HEK293 (cell line): ENCODE results near the gene C17orf100.

ENCODE experiments used
- BCL6B ChIP-seq: fragments of 450-650 bp; formaldehyde crosslinking; IDR thresholded peaks from 2 replicates; pipeline ENCODE4 v1.5.1; 2017; ENCODE audit warnings: missing biosample characterization, missing genetic modification characterization
- GLI2 ChIP-seq: fragments of 450-650 bp; formaldehyde crosslinking; IDR thresholded peaks from 2 replicates; pipeline ENCODE4; 2017; ENCODE audit warnings: missing biosample characterization, missing genetic modification characterization, low read depth, borderline replicate concordance
- RBAK ChIP-seq: fragments of 450-650 bp; formaldehyde crosslinking; IDR thresholded peaks from 2 replicates; pipeline ENCODE4 v1.5.1; 2016; ENCODE audit warnings: missing biosample characterization, missing genetic modification characterization
- TSHZ1 ChIP-seq: fragments of 450-650 bp; formaldehyde crosslinking; IDR thresholded peaks from 2 replicates; pipeline ENCODE4 v1.5.1; 2016; ENCODE audit warnings: missing biosample characterization, missing genetic modification characterization, borderline replicate concordance
- ZFHX2 ChIP-seq: fragments of 450-650 bp; formaldehyde crosslinking; conservative IDR thresholded peaks from 2 replicates; pipeline ENCODE4 v1.5.1; 2016; ENCODE audit warnings: missing biosample characterization, missing genetic modification characterization
- ZNF121 ChIP-seq: fragments of 450-650 bp; formaldehyde crosslinking; IDR thresholded peaks from 2 replicates; pipeline ENCODE4 v1.5.1; 2016; ENCODE audit warnings: missing biosample characterization, missing genetic modification characterization
- ZNF266 ChIP-seq: fragments of 450-650 bp; formaldehyde crosslinking; IDR thresholded peaks from 2 replicates; pipeline ENCODE4 v1.5.1; 2016; ENCODE audit warnings: missing biosample characterization, missing genetic modification characterization, low read depth
- ZNF280C ChIP-seq: fragments of 450-650 bp; formaldehyde crosslinking; IDR thresholded peaks from 2 replicates; pipeline ENCODE4 v1.5.1; 2016; ENCODE audit warnings: missing biosample characterization, missing genetic modification characterization
- ZNF521 ChIP-seq: fragments of 450-650 bp; formaldehyde crosslinking; IDR thresholded peaks from 2 replicates; pipeline ENCODE4 v1.5.1; 2017; ENCODE audit warnings: missing biosample characterization, mild to moderate bottlenecking, missing genetic modification characterization
- TF ChIP-seq, protein P1 (sequence below): fragments of 450-650 bp; formaldehyde crosslinking; IDR thresholded peaks from 2 replicates; pipeline ENCODE4 v1.5.1; 2017; ENCODE audit warnings: missing biosample characterization, missing genetic modification characterization
- TF ChIP-seq, protein P2 (sequence below): fragments of 450-650 bp; formaldehyde crosslinking; IDR thresholded peaks from 2 replicates; pipeline ENCODE4 v1.5.1; 2016; ENCODE audit warnings: missing biosample characterization, missing genetic modification characterization
- TF ChIP-seq, protein P3 (sequence below): fragments of 450-650 bp; formaldehyde crosslinking; IDR thresholded peaks from 2 replicates; pipeline ENCODE4 v1.5.1; 2016; ENCODE audit warnings: missing biosample characterization, missing genetic modification characterization
- TF ChIP-seq, protein P4 (sequence below): fragments of 450-650 bp; formaldehyde crosslinking; IDR thresholded peaks from 2 replicates; pipeline ENCODE4 v1.5.1; 2016; ENCODE audit warnings: missing biosample characterization, missing genetic modification characterization

DNA sequence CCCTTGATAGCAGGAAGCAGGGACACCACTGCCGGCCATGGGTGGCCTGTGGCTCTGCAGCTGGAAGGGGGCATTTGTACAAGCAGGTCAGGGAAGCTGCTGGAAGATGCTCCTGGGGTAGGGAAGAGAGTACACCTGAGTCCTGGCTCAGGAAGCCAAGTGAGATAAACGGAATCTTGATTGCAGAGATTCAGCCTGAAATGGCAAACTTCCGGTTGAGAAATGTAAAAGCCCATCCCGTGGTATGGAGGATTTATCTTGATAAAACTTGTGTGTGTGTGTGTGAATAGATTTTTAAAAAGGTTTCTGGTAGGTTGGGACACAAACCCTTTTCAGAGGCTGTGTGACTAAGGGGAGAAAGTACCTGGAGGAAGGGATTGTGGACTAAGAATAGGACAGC lies 29.6 kb downstream of the C17orf100 start:
- TF ChIP-seq, protein P1, sequence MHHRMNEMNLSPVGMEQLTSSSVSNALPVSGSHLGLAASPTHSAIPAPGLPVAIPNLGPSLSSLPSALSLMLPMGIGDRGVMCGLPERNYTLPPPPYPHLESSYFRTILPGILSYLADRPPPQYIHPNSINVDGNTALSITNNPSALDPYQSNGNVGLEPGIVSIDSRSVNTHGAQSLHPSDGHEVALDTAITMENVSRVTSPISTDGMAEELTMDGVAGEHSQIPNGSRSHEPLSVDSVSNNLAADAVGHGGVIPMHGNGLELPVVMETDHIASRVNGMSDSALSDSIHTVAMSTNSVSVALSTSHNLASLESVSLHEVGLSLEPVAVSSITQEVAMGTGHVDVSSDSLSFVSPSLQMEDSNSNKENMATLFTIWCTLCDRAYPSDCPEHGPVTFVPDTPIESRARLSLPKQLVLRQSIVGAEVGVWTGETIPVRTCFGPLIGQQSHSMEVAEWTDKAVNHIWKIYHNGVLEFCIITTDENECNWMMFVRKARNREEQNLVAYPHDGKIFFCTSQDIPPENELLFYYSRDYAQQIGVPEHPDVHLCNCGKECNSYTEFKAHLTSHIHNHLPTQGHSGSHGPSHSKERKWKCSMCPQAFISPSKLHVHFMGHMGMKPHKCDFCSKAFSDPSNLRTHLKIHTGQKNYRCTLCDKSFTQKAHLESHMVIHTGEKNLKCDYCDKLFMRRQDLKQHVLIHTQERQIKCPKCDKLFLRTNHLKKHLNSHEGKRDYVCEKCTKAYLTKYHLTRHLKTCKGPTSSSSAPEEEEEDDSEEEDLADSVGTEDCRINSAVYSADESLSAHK (tag by site-specific recombination): no peak
- no peak for TF ChIP-seq ZFHX2 (tag by site-specific recombination)
- no peak for TF ChIP-seq ZNF521 (tag by site-specific recombination)
- TF ChIP-seq, protein P2, sequence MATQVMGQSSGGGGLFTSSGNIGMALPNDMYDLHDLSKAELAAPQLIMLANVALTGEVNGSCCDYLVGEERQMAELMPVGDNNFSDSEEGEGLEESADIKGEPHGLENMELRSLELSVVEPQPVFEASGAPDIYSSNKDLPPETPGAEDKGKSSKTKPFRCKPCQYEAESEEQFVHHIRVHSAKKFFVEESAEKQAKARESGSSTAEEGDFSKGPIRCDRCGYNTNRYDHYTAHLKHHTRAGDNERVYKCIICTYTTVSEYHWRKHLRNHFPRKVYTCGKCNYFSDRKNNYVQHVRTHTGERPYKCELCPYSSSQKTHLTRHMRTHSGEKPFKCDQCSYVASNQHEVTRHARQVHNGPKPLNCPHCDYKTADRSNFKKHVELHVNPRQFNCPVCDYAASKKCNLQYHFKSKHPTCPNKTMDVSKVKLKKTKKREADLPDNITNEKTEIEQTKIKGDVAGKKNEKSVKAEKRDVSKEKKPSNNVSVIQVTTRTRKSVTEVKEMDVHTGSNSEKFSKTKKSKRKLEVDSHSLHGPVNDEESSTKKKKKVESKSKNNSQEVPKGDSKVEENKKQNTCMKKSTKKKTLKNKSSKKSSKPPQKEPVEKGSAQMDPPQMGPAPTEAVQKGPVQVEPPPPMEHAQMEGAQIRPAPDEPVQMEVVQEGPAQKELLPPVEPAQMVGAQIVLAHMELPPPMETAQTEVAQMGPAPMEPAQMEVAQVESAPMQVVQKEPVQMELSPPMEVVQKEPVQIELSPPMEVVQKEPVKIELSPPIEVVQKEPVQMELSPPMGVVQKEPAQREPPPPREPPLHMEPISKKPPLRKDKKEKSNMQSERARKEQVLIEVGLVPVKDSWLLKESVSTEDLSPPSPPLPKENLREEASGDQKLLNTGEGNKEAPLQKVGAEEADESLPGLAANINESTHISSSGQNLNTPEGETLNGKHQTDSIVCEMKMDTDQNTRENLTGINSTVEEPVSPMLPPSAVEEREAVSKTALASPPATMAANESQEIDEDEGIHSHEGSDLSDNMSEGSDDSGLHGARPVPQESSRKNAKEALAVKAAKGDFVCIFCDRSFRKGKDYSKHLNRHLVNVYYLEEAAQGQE: no peak
- TF ChIP-seq TSHZ1 (tag by site-specific recombination): no peak
- TF ChIP-seq ZNF280C (tag by site-specific recombination): no peak
- no peak for TF ChIP-seq ZNF121
- TF ChIP-seq RBAK (tag by site-specific recombination): no peak
- no peak for TF ChIP-seq ZNF266 (tag by site-specific recombination)
- TF ChIP-seq, protein P3, sequence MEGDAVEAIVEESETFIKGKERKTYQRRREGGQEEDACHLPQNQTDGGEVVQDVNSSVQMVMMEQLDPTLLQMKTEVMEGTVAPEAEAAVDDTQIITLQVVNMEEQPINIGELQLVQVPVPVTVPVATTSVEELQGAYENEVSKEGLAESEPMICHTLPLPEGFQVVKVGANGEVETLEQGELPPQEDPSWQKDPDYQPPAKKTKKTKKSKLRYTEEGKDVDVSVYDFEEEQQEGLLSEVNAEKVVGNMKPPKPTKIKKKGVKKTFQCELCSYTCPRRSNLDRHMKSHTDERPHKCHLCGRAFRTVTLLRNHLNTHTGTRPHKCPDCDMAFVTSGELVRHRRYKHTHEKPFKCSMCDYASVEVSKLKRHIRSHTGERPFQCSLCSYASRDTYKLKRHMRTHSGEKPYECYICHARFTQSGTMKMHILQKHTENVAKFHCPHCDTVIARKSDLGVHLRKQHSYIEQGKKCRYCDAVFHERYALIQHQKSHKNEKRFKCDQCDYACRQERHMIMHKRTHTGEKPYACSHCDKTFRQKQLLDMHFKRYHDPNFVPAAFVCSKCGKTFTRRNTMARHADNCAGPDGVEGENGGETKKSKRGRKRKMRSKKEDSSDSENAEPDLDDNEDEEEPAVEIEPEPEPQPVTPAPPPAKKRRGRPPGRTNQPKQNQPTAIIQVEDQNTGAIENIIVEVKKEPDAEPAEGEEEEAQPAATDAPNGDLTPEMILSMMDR (tag by site-specific recombination): no peak
- no peak for TF ChIP-seq GLI2
- TF ChIP-seq BCL6B (tag by site-specific recombination): no peak
- TF ChIP-seq, protein P4, sequence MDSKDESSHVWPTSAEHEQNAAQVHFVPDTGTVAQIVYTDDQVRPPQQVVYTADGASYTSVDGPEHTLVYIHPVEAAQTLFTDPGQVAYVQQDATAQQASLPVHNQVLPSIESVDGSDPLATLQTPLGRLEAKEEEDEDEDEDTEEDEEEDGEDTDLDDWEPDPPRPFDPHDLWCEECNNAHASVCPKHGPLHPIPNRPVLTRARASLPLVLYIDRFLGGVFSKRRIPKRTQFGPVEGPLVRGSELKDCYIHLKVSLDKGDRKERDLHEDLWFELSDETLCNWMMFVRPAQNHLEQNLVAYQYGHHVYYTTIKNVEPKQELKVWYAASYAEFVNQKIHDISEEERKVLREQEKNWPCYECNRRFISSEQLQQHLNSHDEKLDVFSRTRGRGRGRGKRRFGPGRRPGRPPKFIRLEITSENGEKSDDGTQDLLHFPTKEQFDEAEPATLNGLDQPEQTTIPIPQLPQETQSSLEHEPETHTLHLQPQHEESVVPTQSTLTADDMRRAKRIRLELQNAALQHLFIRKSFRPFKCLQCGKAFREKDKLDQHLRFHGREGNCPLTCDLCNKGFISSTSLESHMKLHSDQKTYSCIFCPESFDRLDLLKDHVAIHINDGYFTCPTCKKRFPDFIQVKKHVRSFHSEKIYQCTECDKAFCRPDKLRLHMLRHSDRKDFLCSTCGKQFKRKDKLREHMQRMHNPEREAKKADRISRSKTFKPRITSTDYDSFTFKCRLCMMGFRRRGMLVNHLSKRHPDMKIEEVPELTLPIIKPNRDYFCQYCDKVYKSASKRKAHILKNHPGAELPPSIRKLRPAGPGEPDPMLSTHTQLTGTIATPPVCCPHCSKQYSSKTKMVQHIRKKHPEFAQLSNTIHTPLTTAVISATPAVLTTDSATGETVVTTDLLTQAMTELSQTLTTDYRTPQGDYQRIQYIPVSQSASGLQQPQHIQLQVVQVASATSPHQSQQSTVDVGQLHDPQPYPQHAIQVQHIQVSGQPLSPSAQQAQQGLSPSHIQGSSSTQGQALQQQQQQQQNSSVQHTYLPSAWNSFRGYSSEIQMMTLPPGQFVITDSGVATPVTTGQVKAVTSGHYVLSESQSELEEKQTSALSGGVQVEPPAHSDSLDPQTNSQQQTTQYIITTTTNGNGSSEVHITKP (tag by site-specific recombination): no peak
